Neural progenitor cell (in vitro differentiated cells): ENCODE data around the gene PLA2G4D.

ENCODE experiments used
- EZH2 ChIP-seq: fragments of 200-600 bp; sonication (generic); IDR thresholded peaks from 2 replicates; pipeline ENCODE4 v1.6.1; 2017; ENCODE audit warnings: antibody characterized with exemption, mild to moderate bottlenecking, moderate library complexity
- EZH2phosphoT487 ChIP-seq: fragments of 200-600 bp; sonication (generic); IDR thresholded peaks from 2 replicates; pipeline ENCODE4 v1.6.1; 2017; ENCODE audit warnings: antibody characterized with exemption
- TF ChIP-seq, protein P1 (sequence below): fragments of 200-600 bp; sonication (generic); IDR thresholded peaks from 2 replicates; pipeline ENCODE4 v1.5.1; 2017; ENCODE audit warnings: antibody characterized with exemption, mild to moderate bottlenecking

- TF ChIP-seq, protein P1, sequence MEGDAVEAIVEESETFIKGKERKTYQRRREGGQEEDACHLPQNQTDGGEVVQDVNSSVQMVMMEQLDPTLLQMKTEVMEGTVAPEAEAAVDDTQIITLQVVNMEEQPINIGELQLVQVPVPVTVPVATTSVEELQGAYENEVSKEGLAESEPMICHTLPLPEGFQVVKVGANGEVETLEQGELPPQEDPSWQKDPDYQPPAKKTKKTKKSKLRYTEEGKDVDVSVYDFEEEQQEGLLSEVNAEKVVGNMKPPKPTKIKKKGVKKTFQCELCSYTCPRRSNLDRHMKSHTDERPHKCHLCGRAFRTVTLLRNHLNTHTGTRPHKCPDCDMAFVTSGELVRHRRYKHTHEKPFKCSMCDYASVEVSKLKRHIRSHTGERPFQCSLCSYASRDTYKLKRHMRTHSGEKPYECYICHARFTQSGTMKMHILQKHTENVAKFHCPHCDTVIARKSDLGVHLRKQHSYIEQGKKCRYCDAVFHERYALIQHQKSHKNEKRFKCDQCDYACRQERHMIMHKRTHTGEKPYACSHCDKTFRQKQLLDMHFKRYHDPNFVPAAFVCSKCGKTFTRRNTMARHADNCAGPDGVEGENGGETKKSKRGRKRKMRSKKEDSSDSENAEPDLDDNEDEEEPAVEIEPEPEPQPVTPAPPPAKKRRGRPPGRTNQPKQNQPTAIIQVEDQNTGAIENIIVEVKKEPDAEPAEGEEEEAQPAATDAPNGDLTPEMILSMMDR: no peak
- TF ChIP-seq EZH2: no peak
- TF ChIP-seq EZH2phosphoT487: no peak
Measured at GRCh38 chr15:42053010-42053409, 41.4 kb downstream of the PLA2G4D start.
